Smooth muscle cell (in vitro differentiated cells): ENCODE results near the gene STRN4. TPM values are rescaled to one million over a fixed set of nuclear protein-coding genes. Genes with fewer than 3 reads are reported as not detected.
A peak's percentile ranks its signal among the peaks of the same experiment; 100 is the strongest.

Experiments
- DNase-seq: peaks from one replicate; lab custom pipeline; 2025; ENCODE audit not compliant: unreplicated experiment; lab: John Stamatoyannopoulos, UW
- H2AFZ ChIP-seq: fragments of 200-600 bp; sonication (generic); 2 replicates; pipeline ENCODE4 v1.6.0; 2016; ENCODE audit warnings: antibody characterized with exemption, low read depth, mild to moderate bottlenecking
- H3F3A ChIP-seq: fragments of 200-600 bp; sonication (generic); 2 replicates; pipeline ENCODE4 v1.6.0; 2017; ENCODE audit warnings: antibody characterized with exemption, low read depth
- H3K27ac ChIP-seq: fragments of 200-600 bp; sonication (generic); 2 replicates; pipeline ENCODE4 v1.5.1; 2016; ENCODE audit warnings: low read depth, mild to moderate bottlenecking
- H3K27me3 ChIP-seq: fragments of 200-600 bp; sonication (generic); 2 replicates; pipeline ENCODE4 v1.6.1; 2016; ENCODE audit warnings: low read depth, mild to moderate bottlenecking
- H3K36me3 ChIP-seq: fragments of 200-600 bp; sonication (generic); 2 replicates; pipeline ENCODE4 v1.5.1; 2016; ENCODE audit warnings: low read depth
- H3K4me1 ChIP-seq: fragments of 200-600 bp; sonication (generic); 2 replicates; pipeline ENCODE4 v1.5.1; 2016; ENCODE audit warnings: low read depth
- H3K4me2 ChIP-seq: fragments of 200-600 bp; sonication (generic); 2 replicates; pipeline ENCODE4 v1.6.0; 2016; ENCODE audit warnings: mild to moderate bottlenecking
- H3K4me3 ChIP-seq: fragments of 200-600 bp; sonication (generic); 2 replicates; pipeline ENCODE4 v1.5.1; 2016; ENCODE audit warnings: mild to moderate bottlenecking
- H3K79me2 ChIP-seq: fragments of 200-600 bp; sonication (generic); 2 replicates; pipeline ENCODE4 v1.6.0; 2016; ENCODE audit warnings: low read depth, mild to moderate bottlenecking
- H3K9ac ChIP-seq: fragments of 200-600 bp; sonication (generic); 2 replicates; pipeline ENCODE4 v1.6.0; 2016; ENCODE audit warnings: low read depth
- H3K9me3 ChIP-seq: fragments of 200-600 bp; sonication (generic); replicated peaks from 2 replicates; pipeline ENCODE4 v1.5.1; 2016; ENCODE audit warnings: low read depth
- H4K20me1 ChIP-seq: fragments of 200-600 bp; sonication (generic); 2 replicates; pipeline ENCODE4 v1.6.0; 2016; ENCODE audit warnings: low read depth
- WGBS: methylation state at CpG from one replicate; pipeline ENCODE4 v1.1.7; 2016; ENCODE audit warnings: low lambda C conversion rate; 5-methylcytosine and 5-hydroxymethylcytosine counted together
- polyA plus RNA-seq: library from polyadenylated mRNA; unstranded; fragments of >200 nt; fragmentation: Nextera tagmentation; extraction: Ambion mirVana; gene quantifications from 2 replicates; pipeline ENCODE4 v1.2.1, GENCODE V29; 2016
- total RNA-seq: library from RNA; depleted of rRNA; stranded (reverse); fragments of >200 nt; gene quantifications from 2 replicates; pipeline ENCODE4 v1.2.3, GENCODE V29; 2014
- TF ChIP-seq, protein P1 (sequence below): fragments of 200-600 bp; sonication (generic); IDR thresholded peaks from 2 replicates; pipeline ENCODE4 v1.5.1; 2017; ENCODE audit warnings: borderline replicate concordance, mild to moderate bottlenecking, antibody characterized with exemption; ENCODE audit not compliant: insufficient read depth, poor library complexity, severe bottlenecking

The STRN4 gene
- total and polyA plus RNA-seq, 2 experiments from 2014 or later: 47.1 to 69.1 TPM

DNA sequence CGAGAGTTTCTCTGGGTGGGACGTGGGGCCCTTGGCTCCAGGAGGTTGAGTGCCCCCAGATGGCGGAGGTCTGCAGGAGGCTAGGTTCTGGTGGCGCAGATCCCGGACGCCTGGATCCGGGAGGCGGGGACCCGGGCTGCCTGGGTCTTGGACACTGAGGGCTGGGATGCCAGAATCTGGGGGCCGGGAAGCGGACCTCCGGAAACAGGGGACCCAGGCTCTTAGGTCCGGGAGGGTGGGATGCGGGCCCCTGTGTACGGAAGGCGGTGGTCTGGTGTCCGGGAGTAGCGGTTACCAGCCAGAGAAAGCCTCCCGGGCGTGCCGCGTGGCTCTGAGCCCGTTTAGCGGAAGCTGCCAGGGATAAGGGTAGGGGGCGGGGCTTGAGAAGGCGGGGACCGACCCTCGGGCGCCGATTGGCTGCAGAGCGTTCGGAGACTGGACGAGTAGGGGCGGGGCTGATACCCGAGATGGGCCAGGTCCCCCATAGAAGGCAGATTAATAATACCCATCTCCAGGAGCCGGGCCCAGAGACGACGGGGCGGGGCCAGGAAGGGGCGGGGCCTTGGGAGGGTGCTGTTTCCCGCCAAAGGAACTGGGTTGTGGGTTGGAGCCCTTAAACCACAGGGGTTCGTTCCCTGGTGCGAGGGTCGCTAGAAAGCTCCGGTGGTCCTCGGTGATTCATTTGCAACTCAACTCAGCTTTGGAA is 42.2 kb upstream of the STRN4 start, which contains the start of gene SLC1A5:
TSS of gene SLC1A5 (minus strand) at position 333 of the 706 bp plus-strand sequence. CDS start 629 bp downstream, outside the sequence.
- TF ChIP-seq, protein P1, sequence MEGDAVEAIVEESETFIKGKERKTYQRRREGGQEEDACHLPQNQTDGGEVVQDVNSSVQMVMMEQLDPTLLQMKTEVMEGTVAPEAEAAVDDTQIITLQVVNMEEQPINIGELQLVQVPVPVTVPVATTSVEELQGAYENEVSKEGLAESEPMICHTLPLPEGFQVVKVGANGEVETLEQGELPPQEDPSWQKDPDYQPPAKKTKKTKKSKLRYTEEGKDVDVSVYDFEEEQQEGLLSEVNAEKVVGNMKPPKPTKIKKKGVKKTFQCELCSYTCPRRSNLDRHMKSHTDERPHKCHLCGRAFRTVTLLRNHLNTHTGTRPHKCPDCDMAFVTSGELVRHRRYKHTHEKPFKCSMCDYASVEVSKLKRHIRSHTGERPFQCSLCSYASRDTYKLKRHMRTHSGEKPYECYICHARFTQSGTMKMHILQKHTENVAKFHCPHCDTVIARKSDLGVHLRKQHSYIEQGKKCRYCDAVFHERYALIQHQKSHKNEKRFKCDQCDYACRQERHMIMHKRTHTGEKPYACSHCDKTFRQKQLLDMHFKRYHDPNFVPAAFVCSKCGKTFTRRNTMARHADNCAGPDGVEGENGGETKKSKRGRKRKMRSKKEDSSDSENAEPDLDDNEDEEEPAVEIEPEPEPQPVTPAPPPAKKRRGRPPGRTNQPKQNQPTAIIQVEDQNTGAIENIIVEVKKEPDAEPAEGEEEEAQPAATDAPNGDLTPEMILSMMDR: no peak
- DNase-seq: peak; percentile 96
- H3K79me2 ChIP-seq: peaks cover 47% of the 10 kb centered on the region

DNA sequence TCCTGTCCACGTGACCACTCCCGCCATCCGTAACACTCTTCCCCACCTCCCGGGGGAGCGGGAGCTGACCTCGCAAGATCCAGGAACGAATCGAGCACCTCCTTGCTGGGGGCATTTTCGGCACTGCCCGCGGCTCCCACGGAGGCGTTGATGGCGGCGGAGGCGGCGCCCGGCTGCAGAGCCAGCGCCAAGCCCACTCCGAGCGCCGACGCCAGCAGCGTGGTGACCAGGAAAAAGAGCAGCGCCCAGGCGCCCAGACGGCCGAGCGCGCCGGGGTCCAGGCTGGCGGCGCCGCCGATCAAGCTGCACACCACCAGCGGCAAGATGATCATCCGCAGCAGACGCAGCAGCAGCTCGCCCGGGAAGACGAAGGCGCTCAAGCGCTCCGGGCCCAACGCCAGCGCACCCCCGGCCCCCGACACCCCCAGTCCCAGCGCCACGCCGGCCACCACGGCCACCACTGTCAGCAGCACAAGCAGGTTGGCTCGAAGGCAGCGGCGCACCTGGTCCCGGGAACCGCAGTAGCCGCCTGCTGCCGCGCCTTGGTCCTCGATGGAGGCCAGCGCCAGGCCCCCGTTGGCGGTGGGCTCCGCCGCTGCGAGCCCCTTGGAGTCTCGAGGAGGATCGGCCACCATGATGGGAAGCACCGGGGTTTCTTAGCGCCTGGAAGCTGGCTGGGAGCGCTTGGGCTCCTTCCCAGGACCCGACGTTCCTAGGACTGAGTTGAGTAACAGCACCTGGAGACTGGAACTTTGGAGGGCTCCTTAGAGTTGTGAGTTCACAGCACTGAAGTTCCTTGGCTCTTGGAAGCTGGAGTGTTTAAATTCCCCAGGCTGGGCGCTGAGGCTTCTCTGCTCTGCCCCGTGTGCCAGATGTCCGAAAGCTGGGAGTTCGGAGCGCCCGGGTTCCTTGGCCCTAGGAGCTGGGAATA is 41.3 kb upstream of the STRN4 start:
- no peaks in the 10 kb centered on the region for H3K9me3 ChIP-seq
- peaks cover 55% of the 10 kb centered on the region for H3K79me2 ChIP-seq
- H3F3A ChIP-seq: peaks cover 31% of the 10 kb centered on the region
- H3K27me3 ChIP-seq: no peaks in the 10 kb centered on the region
- H3K4me3 ChIP-seq: peak overlapping the region; percentile 72
- H4K20me1 ChIP-seq: peaks cover 56% of the 10 kb centered on the region
- DNase-seq: peak; percentile 39
- H3K4me2 ChIP-seq: peak overlapping the region; percentile 85
- H3K27ac ChIP-seq: peak overlapping the region; percentile 93
- H3K36me3 ChIP-seq: no peaks in the 10 kb centered on the region
- TF ChIP-seq, protein P1: no peak
- WGBS: 1% methylated on average over 78 of the region's 80 CpGs
- peaks cover 11% of the 10 kb centered on the region for H3K4me1 ChIP-seq
- no peak overlapping the region for H2AFZ ChIP-seq
- peak overlapping the region; percentile 89 for H3K9ac ChIP-seq

More for the DNA sequence above, 42.2 kb upstream of the STRN4 start, which contains the start of gene SLC1A5:
- Histone ChIP-seq H3K27me3 (no peaks in the 10 kb centered on the region), H3K4me1 (peaks cover 11% of the 10 kb centered on the region), H3K4me2 (peak within 1 kb of the TSS; percentile 85), H4K20me1 (peaks cover 48% of the 10 kb centered on the region), H3K27ac (peak within 1 kb of the TSS; percentile 93), H3K4me3 (peak within 1 kb of the TSS; percentile 72), H3K9me3 (no peaks in the 10 kb centered on the region), H3F3A (peaks cover 35% of the 10 kb centered on the region), H2AFZ (no peak within 1 kb of the TSS), H3K9ac (peak within 1 kb of the TSS; percentile 89), H3K36me3 (no peaks in the 10 kb centered on the region)
- under 1% methylated on average over 35 of the region's 46 CpGs for WGBS

DNA sequence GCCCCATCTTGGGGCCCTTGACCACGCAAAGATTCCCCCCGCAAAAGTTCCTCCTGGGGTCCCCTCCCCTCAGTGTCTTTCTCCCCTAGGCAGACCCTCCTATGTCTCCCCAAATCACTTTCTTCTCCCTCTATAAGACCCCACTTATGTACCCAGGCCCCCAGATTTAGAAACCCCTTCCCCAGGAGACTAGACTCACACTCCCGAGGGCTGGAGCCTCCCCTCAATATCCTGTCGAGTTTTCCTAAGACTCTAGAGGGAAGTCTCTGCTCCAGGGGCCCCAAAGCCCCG is 40.7 kb upstream of the STRN4 start:
- no peaks in the 10 kb centered on the region for H3K36me3 ChIP-seq

More for the DNA sequence above, 40.7 kb upstream of the STRN4 start:
- Histone ChIP-seq H3K9ac (peak overlapping the region; percentile 89), H3K27ac (peak overlapping the region; percentile 93), H3K27me3 (no peaks in the 10 kb centered on the region), H2AFZ (no peak overlapping the region), H3K9me3 (no peaks in the 10 kb centered on the region), H4K20me1 (peaks cover 62% of the 10 kb centered on the region), H3K4me2 (peak overlapping the region; percentile 85), H3K79me2 (peaks cover 61% of the 10 kb centered on the region), H3F3A (peaks cover 25% of the 10 kb centered on the region), H3K4me1 (peaks cover 11% of the 10 kb centered on the region), H3K4me3 (peak overlapping the region; percentile 72)
- DNase-seq: no peak
- TF ChIP-seq, protein P1: no peak
- WGBS: 0% methylated on average over 5 of the region's 5 CpGs
